Tibial nerve (tissue), 3 donors: ENCODE results near the gene PEX1.

Source experiments
- POLR2A ChIP-seq, 2 donors: fragments of 450-650 bp; IDR thresholded peaks; one replicate each; pipeline ENCODE4 v1.6.1; 2017; ENCODE audit warnings: antibody characterized with exemption in 2 of 2, mild to moderate bottlenecking in 2 of 2, moderate library complexity in 2 of 2
- TF ChIP-seq, protein P1 (sequence below), 5 experiments: fragments of 200-600 bp in 3 of 5; fragments of 450-650 bp in 2 of 5; sonication (generic) in 3 of 5; IDR thresholded peaks; one replicate each; pipeline ENCODE4 v1.5.1; 2016 to 2019; ENCODE audit warnings: antibody characterized with exemption in 5 of 5, mild to moderate bottlenecking in 3 of 5, moderate library complexity in 2 of 5

DNA sequence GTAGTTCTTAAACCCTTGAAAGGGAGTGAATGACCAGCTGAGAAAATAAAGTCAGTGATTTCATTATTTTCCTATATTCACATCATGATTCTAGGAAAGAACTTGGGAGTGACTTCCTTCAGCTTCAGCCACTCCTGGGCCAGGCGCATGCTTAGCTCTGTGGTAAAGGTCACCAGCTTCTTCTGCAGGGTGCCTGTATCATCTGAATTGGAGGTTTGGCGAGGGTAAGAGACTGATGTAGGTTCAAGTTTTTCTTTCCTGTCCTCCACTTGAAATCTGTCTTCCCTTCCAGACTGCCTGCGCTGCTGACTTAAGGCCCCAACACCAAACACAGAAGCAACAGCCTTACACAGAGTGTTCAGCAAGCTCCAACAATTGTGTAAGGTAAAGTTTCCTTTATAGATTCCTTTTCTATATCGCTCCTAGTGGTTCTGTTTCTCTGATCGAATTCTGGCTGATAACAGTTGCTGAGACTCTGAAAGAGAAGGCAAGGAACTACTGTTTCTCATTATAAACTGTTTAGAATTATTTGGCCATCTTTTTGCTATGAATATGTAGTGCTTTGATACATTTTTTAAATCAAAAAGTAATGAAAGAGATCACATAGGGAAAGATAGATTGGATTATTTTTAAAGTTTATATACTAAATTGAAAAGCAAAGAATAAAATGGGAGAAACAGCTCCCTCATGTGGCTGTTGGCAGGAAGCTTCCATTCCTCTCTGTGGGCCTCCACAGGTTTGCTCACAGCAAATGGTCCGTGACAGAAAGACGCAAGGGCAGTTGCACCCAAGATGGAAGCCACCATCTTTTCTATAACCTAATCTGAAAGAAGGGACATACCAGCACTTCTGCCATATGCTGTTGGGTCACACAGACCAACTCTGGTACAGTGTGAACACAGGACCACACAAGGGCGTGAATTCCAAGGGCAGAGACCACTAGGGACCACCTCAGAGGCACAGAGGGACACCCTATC lies 67.0 kb downstream of the PEX1 start:
- TF ChIP-seq, protein P1, sequence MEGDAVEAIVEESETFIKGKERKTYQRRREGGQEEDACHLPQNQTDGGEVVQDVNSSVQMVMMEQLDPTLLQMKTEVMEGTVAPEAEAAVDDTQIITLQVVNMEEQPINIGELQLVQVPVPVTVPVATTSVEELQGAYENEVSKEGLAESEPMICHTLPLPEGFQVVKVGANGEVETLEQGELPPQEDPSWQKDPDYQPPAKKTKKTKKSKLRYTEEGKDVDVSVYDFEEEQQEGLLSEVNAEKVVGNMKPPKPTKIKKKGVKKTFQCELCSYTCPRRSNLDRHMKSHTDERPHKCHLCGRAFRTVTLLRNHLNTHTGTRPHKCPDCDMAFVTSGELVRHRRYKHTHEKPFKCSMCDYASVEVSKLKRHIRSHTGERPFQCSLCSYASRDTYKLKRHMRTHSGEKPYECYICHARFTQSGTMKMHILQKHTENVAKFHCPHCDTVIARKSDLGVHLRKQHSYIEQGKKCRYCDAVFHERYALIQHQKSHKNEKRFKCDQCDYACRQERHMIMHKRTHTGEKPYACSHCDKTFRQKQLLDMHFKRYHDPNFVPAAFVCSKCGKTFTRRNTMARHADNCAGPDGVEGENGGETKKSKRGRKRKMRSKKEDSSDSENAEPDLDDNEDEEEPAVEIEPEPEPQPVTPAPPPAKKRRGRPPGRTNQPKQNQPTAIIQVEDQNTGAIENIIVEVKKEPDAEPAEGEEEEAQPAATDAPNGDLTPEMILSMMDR (IDR thresholded peaks at IDR 0.05): peak in 4 of 5 experiments; percentile 16 to 57 (median 36)
- no peak for TF ChIP-seq POLR2A (IDR thresholded peaks at IDR 0.05)
